Measurements from ENCODE around the gene WDR7. TPM values are rescaled to one million over a fixed set of nuclear protein-coding genes. Genes with fewer than 3 reads are reported as not detected.

The WDR7 gene
- total RNA-seq, 1 donor from 2014 or later: 8.2 TPM

GRCh38 chr18:56727399-56727798, 76.2 kb downstream of the WDR7 start:
- TF ChIP-seq, protein P1, sequence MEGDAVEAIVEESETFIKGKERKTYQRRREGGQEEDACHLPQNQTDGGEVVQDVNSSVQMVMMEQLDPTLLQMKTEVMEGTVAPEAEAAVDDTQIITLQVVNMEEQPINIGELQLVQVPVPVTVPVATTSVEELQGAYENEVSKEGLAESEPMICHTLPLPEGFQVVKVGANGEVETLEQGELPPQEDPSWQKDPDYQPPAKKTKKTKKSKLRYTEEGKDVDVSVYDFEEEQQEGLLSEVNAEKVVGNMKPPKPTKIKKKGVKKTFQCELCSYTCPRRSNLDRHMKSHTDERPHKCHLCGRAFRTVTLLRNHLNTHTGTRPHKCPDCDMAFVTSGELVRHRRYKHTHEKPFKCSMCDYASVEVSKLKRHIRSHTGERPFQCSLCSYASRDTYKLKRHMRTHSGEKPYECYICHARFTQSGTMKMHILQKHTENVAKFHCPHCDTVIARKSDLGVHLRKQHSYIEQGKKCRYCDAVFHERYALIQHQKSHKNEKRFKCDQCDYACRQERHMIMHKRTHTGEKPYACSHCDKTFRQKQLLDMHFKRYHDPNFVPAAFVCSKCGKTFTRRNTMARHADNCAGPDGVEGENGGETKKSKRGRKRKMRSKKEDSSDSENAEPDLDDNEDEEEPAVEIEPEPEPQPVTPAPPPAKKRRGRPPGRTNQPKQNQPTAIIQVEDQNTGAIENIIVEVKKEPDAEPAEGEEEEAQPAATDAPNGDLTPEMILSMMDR (conservative IDR thresholded peaks at IDR 0.05; ENCODE audit: low read depth, low read length): no peak
- no peak overlapping the region for H3K4me3 ChIP-seq (ENCODE audit: low read depth, low read length)
- no peak for DNase-seq (ENCODE audit: low read depth)

DNA sequence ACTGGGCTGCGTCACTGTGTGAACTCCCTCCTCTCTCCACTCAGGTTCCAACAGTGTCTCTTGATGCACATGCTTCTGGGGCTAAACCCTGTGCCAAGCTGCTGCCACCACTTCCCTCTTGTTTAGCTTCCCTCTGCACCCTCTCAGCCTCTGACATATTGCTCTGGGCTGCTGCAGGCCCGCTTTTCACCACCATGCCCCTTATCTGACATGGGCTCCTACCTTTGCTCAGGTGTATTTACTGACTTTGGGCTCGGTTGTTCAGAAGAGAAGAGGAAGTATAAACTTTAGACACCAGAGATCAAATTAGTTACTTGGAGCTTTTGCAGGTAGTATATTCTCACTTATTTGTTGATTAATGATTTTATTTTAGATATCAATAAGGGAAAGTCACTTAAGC, 77.6 kb downstream of the WDR7 start:
- no peak for DNase-seq (ENCODE audit: low read depth)
- TF ChIP-seq, protein P1 (conservative IDR thresholded peaks at IDR 0.05; ENCODE audit: low read depth, low read length): no peak
- no peak overlapping the region for H3K4me3 ChIP-seq (ENCODE audit: low read depth, low read length)

GRCh38 chr18:56738184-56738583, 87.0 kb downstream of the WDR7 start:
- no peak overlapping the region for H3K4me3 ChIP-seq (ENCODE audit: low read depth, low read length)
- DNase-seq (ENCODE audit: low read depth): no peak
- TF ChIP-seq, protein P1 (conservative IDR thresholded peaks at IDR 0.05; ENCODE audit: low read depth, low read length): no peak

DNA sequence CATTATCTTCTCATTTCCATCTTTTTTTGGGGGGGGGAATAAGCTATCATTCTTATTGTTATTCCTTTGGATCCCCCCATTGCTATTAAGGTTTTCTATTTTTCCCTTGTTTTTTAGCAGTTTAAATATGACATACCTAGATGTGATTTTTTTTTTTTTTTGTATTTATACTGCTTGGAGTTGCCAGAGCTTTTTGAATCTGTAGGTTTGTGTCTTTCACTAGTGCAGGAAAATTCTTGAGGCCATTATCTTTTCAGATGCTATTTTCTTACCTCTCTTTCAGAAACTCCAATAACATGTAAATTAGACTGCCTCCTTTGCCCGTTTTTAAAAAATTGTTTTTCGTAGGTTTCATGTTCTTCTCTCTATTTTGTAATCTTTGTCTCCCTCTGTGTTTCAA, 88.6 kb downstream of the WDR7 start:
- TF ChIP-seq, protein P1 (conservative IDR thresholded peaks at IDR 0.05; ENCODE audit: low read depth, low read length): no peak

GRCh38 chr18:56740645-56741044, 89.5 kb downstream of the WDR7 start:
- TF ChIP-seq, protein P1 (conservative IDR thresholded peaks at IDR 0.05; ENCODE audit: low read depth, low read length): no peak
- no peak overlapping the region for H3K4me3 ChIP-seq (ENCODE audit: low read depth, low read length)
- DNase-seq (ENCODE audit: low read depth): no peak

More for the DNA sequence above, 88.6 kb downstream of the WDR7 start:
- no peak for DNase-seq (ENCODE audit: low read depth)
- H3K4me3 ChIP-seq (ENCODE audit: low read depth, low read length): no peak overlapping the region

- DNase-seq (ENCODE audit: low read depth): no peak
- no peak overlapping the region for H3K4me3 ChIP-seq (ENCODE audit: low read depth, low read length)
- TF ChIP-seq, protein P1 (conservative IDR thresholded peaks at IDR 0.05; ENCODE audit: low read depth, low read length): no peak
These were observed 90.5 kb downstream of the WDR7 start for GRCh38 chr18:56741685-56742084.

DNA sequence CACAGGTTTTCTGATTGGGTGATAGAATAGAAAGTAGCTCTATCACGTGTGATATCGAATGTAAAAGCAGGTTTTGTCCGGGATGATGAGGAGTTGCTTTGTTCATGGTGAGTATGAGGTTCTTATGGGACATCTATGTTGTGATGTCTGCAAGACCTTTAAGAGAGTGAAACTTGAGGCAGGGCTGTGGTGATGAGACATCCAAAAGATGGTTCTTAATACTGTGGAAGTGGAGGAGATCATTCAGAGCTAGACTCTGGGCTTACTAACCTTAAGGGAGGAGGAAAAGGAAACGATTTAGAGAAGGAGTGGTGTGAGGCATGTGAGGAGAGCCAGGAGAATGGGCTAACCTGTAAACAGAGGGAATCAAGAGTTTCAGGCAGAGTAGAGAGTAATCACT, 92.0 kb downstream of the WDR7 start:
- TF ChIP-seq, protein P1 (conservative IDR thresholded peaks at IDR 0.05; ENCODE audit: low read depth, low read length): no peak
- DNase-seq (ENCODE audit: low read depth): no peak
- H3K4me3 ChIP-seq (ENCODE audit: low read depth, low read length): no peak overlapping the region
